HG02678 (cell line): Measurements from ENCODE around the gene ANTXRL.
"Not testable (repeated sequence)": the region's sequence is repeated elsewhere in the genome, so short reads cannot be mapped to it uniquely, and the experiment has no call there.

ENCODE experiments used
- ATAC-seq: cut with Tn5 transposase; IDR thresholded peaks from one replicate; pipeline ENCODE4 v1.9.1; 2021; ENCODE audit warnings: mild to moderate bottlenecking, moderate library complexity; ENCODE audit not compliant: unreplicated experiment

ANTXRL gene

GRCh38 chr10:46272863-46273415 lies 13.9 kb upstream of the ANTXRL start:
- ATAC-seq, result no peak

- ATAC-seq, result no peak
Measured at GRCh38 chr10:46273506-46274477, 13.0 kb upstream of the ANTXRL start.

- ATAC-seq, result no peak
Measured at GRCh38 chr10:46277840-46278239, 9.0 kb upstream of the ANTXRL start.

DNA sequence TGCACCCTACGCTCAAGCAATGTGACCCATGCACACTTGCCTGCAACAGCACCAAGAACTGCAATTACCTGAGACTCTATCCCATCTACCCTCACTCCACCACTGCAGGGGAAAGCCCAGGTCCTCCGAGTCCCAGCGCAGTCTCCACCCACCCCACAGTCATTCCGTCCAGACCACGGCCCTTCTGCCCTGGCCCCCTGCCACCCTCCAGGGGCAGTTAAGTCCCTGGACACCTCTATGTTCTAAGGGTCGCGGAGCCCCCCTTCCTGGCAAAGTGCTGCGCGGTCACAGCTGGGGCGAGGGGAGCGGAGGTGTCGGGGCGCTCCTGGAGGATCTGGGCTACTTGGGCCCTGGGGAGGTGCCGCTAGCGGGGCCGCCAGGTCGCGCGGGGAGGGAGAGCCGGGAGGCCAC lies 4.4 kb upstream of the ANTXRL start:
- ATAC-seq, result not testable (repeated sequence)

GRCh38 chr10:46282842-46283574 lies 3.8 kb upstream of the ANTXRL start:
- no peak for ATAC-seq

DNA sequence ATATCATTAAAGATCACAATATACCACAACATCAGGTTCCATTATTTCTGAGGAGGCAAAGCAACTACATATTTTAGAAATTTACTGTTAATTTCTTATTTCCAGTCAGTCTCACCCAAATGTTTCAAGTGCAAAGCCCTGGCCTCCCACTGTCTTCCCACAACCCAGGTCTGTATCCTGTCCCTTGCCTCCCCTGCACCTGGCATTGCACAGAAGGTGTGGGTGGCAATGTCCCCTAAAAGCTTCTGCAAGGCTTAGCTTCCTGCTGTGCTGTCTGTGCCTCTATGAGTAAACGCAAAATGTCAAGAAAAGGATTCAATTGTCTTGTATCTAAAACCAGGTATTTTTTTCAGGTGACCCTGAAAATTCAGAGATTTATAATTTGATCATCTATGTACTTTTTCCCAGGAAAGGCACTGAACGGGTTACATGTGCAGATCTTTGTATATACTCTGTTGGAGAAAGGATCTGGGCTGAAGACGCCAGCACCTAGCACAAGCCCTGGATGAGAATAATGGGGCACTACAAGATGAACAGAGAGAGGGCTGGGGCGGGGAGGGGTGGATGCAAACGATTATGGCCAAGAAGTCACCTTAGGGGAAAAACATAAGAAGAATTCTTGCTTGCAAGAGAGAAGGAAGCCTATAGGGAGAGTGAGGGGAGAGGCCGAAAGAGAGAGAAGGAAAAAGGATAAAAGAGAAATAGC lies 3.1 kb upstream of the ANTXRL start:
- ATAC-seq, result no peak

DNA sequence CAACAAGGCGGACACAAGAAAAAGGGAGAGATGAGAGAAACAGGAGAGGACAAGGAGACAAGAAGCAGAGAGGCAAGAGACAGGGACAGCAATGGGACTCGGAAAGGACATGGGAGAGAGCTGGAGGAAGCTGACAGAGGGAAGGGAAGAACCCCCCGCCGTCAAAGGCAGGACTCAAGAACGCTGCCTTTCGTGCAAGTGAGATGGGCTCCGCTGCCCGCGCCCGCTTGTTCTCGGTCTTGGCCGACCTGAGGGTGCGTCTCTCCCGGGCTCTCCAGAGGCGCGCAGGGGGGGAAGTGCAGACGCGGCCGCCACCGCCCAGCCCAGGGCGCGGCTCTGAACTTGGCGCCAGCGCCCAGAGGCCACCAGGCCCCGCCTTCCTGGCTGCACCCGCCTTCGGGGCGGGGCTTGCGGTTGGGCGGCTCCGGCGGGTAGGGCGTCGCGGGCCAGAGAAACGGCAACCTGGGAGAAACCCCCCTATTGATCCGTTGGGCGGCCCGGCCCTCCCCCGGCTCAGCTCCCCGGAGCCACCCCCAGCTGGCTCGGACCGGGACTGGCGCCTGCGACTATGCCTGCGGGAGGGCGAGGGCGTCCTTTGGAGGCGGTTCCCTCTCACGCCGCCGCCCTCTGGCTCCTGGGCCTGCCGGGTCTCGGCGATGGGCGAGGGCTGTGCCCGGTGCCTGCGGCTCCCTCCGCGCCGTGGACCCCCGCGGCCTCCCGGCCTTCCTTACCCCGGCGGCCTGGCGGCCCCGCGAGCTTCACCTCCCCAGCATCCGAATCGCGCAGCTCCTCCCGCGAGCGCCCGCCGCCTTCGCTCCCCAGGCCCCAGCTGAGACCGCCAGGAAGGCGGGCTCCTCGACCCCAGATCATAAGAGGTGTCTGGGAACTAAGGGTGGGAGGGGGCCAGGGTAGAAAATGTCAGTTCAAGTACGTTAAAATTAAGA lies 2.2 kb upstream of the ANTXRL start:
- peak; percentile 97 for ATAC-seq

GRCh38 chr10:46285300-46285699 lies 1.5 kb upstream of the ANTXRL start:
- ATAC-seq, result no peak

DNA sequence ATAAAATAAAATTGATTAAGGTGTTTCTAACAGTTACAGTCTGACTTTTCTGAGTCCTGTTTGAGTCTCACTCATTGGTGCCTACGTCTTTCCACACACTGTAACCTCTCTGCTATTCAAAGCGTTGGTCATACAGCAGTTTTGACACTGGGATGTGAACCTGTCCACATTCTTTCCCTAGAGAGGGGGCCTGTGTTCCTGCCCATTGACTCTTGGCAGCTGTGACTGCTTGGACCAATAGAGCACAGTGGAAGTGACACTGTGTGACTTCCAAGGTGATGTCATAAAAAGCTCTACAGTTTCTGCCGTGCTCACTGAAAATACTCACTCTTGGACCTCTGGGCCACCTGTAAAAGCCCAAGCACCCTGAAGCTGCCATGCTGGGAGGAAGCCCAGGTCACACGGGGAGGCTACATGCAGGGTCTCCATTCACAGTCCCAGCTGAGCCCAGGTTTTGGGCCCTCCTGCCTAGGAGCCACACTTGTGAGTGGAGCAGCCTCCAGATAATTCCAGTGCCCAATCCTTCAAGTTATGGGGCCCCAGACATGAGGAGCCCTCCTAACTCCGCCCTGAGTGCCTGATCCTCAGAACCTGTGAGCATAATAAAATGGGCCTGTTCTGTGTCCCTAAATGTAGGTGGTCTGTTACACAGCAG lies 704 bp upstream of the ANTXRL start:
- ATAC-seq, result no peak

GRCh38 chr10:46287846-46288477 lies 1.2 kb downstream of the ANTXRL start:
- no peak for ATAC-seq

GRCh38 chr10:46288601-46289206 lies 1.9 kb downstream of the ANTXRL start:
- no peak for ATAC-seq

GRCh38 chr10:46289209-46289810 lies 2.5 kb downstream of the ANTXRL start:
- no peak for ATAC-seq

DNA sequence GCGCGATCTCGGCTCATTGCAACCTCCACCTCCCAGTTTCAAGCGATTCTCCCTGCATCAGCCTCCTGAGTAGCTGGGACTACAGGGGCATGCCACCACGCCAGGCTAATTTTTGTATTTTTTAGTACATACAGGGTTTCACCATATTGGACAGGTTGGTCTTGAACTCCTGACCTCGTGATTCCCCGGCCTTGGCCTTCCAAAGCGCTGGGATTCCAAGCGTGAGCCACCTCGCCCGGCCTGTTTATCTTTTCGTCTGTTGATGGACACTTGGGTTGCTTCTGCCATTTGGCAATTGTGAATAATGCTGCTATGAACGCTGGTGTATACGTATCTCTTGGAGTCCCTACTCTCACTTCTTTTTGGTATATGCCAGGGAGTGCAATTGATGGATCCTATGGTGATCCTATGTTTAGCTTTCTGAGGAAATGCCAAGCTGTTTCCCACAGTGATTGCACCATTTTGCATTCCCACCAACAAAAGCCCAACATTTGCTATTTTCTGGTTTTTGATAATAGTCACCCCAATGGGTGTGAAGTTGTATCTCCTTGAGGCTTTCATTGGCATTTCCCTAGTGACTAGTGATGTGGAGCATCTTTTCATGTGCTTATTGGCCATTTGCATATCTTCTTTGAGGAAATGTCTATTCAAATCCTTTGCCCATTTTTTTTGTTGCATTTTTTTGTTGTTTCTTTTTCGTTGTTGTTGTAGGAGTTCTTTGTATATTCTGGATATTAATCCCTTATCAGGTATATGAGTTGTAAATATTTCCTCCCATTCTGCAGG lies 3.5 kb downstream of the ANTXRL start:
- ATAC-seq, result no peak

GRCh38 chr10:46291817-46292572 lies 5.2 kb downstream of the ANTXRL start:
- no peak for ATAC-seq

GRCh38 chr10:46292573-46293023 lies 5.8 kb downstream of the ANTXRL start:
- no peak for ATAC-seq

- ATAC-seq, result no peak
Measured at GRCh38 chr10:46293228-46293627, 6.4 kb downstream of the ANTXRL start.
